NCI-H1417 (cell line): ENCODE data around the gene MAU2.

Source experiments
- DNase-seq, 3 experiments: peaks; one replicate each; lab custom pipeline; 2025; lab: John Stamatoyannopoulos, UW

The MAU2 gene

DNA sequence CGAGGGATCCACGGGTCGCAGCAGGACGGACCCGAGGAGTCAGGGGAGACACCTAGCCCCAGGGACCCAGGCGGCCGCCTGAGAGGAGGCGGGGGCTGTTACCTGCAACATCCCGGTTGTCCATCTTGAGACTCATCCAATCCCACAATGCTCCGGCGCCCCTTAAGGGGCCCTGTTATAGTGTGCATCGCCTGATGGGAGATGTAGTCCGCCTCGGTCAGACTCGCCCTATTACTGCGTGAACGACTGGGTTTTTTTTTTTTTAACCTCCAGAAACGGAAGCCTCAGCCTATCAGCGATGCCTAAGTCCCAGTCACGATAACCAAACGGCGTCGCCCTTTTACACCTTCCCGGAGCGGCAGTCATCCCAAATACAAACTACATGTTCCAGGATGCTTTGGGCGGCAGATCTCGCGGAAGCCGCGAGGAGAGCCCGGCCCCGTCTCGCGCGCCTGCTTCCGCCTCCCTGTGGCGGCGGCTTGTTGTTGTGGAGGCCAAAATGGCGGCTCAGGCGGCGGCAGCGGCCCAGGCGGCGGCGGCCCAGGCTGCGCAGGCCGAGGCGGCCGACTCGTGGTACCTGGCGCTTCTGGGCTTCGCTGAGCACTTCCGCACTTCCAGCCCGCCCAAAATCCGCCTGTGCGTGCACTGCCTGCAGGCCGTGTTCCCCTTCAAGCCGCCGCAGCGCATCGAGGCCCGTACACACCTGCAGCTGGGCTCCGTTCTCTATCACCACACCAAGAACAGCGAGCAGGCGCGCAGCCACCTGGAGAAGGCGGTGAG lies at the start of gene MAU2, which contains the start of gene SUGP1:
TSS of gene MAU2 (plus strand) at position 469 of the 780 bp plus-strand sequence. CDS start at position 500, 31 bp downstream.
TSS of gene SUGP1 (minus strand) at position 149 of the 780 bp plus-strand sequence. CDS start at position 136, 13 bp downstream.
- DNase-seq, result peak; percentile 83 to 99 (median 93)

DNA sequence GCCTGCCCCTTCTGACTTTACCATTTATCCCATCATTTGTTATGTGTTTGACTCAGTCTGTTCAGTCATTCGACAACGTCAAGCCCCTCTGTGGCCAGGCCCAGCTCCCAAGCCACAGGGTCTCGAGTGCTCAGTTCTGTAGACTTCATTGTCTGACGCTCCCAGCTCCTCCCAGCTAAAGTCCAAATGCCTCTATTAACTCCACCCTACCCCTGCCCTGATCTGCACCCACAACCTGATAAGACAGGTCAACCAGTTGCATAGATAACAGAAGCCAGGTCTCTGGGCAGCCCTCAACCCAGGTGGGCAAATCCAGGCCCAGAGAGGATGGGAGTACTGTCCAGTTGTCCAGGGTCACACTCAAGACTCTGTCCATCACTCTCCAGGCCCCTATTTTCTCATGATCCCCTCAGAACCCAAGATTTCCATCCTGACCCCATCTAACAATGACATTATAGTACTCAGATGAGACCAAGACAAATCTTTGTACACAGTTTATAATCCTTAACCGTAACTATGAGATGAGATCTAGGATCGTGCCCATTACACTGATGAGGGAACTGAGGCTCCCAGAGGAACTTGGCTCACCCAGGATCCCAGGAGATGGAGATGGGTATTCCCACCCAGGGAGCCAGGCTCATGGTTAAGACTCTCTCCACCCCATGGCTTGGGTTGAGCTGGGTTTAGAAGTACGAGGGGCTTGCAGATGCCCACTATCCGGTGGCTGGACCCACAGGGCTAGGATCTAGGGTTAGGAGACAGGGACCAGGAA lies 48.6 kb upstream of the MAU2 start:
- no peak for DNase-seq

DNA sequence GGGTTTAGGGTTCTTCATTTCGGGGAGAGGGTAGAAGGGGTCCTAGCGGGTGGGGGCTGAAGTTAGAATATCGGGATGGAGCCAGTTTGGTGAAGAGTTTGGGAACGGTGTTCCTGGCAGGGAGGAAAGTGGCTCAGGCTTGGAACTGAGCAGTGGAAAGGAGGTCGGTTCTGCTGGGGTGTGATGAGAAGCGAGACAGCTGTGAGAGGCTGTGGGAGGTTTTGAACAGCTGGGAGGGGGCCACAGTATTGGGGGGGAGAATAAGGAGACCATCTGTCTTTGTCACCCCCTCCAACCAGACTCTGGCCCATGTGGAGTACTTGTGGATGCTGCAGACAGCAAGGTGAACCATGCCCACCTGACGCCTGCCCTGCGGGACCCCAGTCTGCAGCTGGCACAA lies 46.5 kb upstream of the MAU2 start:
- DNase-seq, result no peak

DNA sequence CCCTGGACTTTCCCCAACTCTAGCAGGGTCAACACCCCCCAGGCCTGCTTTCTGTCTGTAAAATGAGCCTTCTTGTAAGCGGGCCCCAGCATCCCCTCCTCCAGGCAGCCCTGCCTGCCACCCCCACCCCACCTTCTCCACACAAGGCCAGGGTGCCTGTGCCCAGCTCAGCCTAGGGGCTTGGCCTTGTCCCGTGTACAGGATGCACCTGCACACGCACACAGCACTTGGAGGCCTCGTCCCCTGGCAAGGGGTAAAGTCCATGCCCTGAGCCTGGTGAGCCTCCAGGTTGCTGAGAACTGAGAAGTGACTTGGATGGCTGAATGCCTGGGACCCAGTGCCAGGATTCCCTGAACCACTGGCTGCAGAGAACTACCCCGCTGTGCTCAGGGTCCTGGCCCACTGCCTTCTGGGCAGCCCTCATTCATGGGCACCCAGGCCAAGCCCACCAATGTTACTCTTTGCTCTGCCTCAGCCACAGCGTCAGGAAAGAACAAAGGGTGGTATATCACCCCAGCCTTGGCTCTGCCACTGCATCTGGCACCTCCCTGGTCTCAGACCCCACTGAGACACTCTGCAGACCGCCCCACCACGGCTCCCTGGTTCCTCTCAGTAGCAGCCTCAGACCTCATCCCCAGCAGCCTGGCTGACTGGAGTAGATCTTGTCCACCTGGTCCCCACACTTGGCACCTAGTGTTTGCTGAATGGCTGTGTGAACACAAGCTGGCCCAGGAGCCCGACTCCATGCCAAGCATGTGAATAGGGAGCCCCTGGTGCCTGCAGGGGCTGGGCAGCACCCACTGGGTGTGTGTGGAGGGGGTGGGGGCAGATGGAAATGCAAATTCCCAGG lies 45.7 kb upstream of the MAU2 start:
- no peak for DNase-seq

- no peak for DNase-seq
These were observed 44.2 kb upstream of the MAU2 start for GRCh38 chr19:19276386-19276785.

DNA sequence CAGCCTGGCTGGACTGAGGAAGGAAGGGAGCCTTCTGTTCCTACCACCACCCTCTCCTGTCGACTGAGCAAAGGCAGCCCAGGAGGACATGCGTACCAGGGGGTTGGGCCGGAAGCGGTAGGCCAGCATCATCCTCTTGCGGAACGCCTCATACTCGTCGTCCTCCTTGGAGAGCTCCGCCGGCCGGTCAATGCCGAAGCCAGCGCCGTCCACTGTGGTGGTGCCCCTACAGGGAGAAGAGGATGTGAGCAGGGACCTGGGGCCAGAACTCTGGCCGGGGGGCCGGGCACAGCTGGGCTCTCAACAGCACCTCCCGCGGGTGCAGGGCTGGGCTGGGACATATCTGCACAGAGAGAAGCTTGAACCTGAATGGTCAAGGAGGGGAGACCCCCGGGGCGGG lies 43.8 kb upstream of the MAU2 start:
- DNase-seq, result no peak

- DNase-seq, result peak in 2 of 3 experiments; percentile 94 to 98
These were observed 42.3 kb upstream of the MAU2 start for GRCh38 chr19:19278315-19278714.

- DNase-seq, result peak in 1 of 3 experiments; percentile 44
These were observed 41.5 kb upstream of the MAU2 start for GRCh38 chr19:19279062-19279612.

DNA sequence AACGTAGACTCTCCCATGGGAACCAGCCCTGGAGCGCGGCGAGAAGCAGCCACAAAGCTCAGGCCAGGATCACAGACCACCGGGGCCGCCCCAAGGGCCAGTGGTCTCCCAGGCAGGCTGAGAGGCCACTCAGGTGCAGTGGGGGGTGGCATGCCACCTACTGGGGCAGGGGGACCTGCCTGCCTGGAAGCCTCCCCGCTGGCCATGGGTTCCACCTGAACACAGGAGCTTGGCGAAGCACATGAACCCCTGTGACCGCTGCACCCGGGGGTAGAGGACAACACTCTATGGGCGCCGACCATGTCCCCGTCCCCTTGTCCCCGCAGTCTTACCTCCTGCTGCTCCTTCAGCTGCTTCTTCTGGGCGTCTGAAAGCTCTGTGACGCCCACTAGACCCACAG lies 40.8 kb upstream of the MAU2 start:
- DNase-seq, result no peak

DNA sequence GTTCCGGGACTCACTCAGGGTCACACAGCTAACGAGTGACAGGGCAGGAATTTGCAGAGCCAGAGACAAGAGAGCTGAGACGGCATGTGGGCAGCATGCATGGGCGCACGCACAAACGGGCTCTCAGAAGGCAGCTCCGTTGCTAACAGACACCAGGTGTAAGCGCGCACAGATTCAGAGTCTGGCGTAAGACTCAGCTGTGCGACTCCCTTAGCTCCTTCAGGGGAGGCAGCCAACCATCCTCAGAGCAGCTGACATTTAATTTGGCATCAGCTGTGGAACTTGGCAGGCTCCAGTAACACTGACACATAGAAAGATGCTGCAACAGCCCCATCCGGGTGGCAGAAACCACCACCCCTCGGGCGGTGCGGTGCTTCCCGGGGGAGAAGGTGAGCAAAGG lies 40.1 kb upstream of the MAU2 start:
- DNase-seq, result peak in 2 of 3 experiments; percentile 7 to 33

GRCh38 chr19:19285686-19286085 lies 34.9 kb upstream of the MAU2 start:
- no peak for DNase-seq

DNA sequence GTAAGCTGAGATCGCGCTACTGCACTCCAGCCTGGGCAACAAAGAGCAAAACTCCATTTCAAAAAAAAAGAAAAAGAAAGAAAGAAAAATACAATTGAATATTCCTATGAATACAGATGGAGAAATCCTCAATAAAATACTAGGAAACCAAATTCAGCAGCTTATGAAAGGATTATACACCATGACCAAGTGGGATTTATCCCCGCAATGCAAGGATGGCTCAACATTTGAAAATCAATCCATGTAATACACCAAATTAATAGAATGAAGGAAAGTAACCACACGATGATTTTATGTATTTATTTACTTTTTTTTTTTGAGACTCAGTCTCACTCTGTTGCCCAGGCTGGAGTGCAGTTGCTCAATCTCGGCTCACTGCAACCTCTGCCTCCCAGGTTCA lies 28.0 kb upstream of the MAU2 start:
- DNase-seq, result no peak

GRCh38 chr19:19294914-19295313 lies 25.7 kb upstream of the MAU2 start:
- DNase-seq, result no peak

- no peak for DNase-seq
These were observed 23.5 kb upstream of the MAU2 start for GRCh38 chr19:19296953-19297689.

DNA sequence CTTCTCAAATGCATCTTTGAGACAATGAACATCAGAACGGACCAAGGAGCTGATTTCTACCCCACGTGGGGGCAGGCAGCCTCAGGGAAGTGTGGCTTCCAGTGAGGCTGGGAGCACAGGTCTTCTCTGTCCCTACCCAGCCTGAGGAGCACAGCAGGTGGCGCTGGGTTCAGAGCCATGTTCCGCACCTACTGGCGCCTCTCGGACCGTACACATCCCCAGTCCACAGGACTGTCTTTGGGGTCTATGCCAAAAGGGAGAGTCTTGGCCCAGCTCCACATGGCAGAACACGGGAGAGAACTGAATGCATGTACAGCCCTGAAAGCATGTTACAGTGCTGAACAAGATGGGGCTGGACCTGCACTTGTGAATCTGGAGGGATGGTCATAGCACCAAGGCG lies 22.9 kb upstream of the MAU2 start:
- no peak for DNase-seq

DNA sequence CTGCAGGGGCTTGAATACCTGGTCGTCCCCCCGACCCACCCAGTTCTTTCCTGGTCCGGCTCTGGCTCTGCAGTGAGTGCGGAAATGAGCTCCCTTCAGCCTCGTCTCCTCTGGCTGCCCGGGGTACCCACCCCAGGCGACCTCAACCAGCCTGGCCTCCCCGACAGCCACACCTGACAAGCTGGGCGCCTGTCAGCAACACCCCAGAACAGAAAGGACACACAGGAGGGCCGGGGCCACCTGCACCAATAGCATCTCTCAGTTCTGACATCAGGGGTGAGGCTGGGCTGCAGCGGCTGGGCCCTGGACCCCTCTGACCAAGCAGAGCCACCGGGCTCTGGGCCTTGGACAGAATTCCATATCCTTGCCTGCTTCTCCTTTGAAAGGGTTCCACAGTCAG lies 20.0 kb upstream of the MAU2 start:
- DNase-seq, result no peak

GRCh38 chr19:19303411-19303810 lies 17.2 kb upstream of the MAU2 start:
- DNase-seq, result no peak

- DNase-seq, result no peak
These were observed 16.3 kb upstream of the MAU2 start for GRCh38 chr19:19304186-19304965.

DNA sequence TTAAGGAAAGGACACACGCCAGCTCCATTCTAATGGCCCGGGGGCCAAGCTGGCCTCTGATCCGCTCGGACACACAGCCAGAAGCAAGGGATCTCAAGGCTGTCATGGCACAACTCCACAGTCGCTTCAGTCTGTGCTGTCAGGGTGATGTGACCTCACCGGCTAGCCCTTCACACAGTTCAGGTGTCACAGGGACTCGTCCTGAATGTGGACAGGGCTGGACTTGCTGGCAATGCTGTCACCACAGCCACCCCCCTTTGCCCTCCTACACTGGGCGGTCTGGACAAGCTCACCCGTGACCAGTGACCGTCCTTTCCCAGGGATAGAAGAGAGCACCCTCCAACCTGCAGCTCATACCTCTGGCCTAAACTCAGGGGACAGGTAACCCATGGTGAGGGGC lies 15.6 kb upstream of the MAU2 start:
- DNase-seq, result no peak

GRCh38 chr19:19305696-19306095 lies 14.9 kb upstream of the MAU2 start:
- no peak for DNase-seq
